MCF 10A (cell line): Measurements from ENCODE around the gene PHKG2. TPM values are rescaled to one million over a fixed set of nuclear protein-coding genes. Genes with fewer than 3 reads are reported as not detected.
A peak's percentile ranks its signal among the peaks of the same experiment; 100 is the strongest.

ENCODE experiments used
- BruUV-seq: library from RNA; stranded (reverse); fragments of 400-500 nt; replicated peaks from 2 replicates; lab custom pipeline; 2021; lab: Mats Ljungman, UMichigan
- CTCF ChIA-PET: fragments of 300-600 bp; sonication (Branson Sonifier 250); formaldehyde crosslinking; extraction: SDS; loops from one replicate; lab custom pipeline; 2021; ENCODE audit warnings: antibody characterized with exemption, inconsistent platforms; lab: Yijun Ruan, JAX
- POLR2A ChIA-PET: fragments of 300-600, 350-650 bp; sonication (Branson Sonifier 250); formaldehyde crosslinking; extraction: SDS; loops from one replicate; lab custom pipeline; 2020; ENCODE audit warnings: antibody characterized with exemption, inconsistent platforms; lab: Yijun Ruan, JAX
- DNase-seq: peaks from one replicate; pipeline ENCODE4 v3.0.0-alpha.2; 2018; ENCODE audit not compliant: unreplicated experiment
- H3K27ac Mint-ChIP-seq: one replicate; pipeline ENCODE4 v1.8.0; 2022; ENCODE audit warnings: mild to moderate bottlenecking, low read depth, mixed read lengths; ENCODE audit not compliant: unreplicated experiment
- H3K27me3 Mint-ChIP-seq: one replicate; pipeline ENCODE4 v1.8.0; 2022; ENCODE audit warnings: mixed read lengths; ENCODE audit not compliant: insufficient read depth, unreplicated experiment
- H3K36me3 Mint-ChIP-seq: one replicate; pipeline ENCODE4 v1.8.0; 2022; ENCODE audit warnings: mild to moderate bottlenecking, moderate library complexity, mixed read lengths; ENCODE audit not compliant: insufficient read depth, unreplicated experiment
- H3K4me1 Mint-ChIP-seq: one replicate; pipeline ENCODE4 v1.8.0; 2022; ENCODE audit warnings: mixed read lengths; ENCODE audit not compliant: insufficient read depth, unreplicated experiment
- H3K4me3 Mint-ChIP-seq: one replicate; pipeline ENCODE4 v1.8.0; 2022; ENCODE audit warnings: mild to moderate bottlenecking, moderate library complexity, mixed read lengths; ENCODE audit not compliant: unreplicated experiment
- H3K9me3 Mint-ChIP-seq: one replicate; pipeline ENCODE4 v1.8.0; 2022; ENCODE audit warnings: mixed read lengths; ENCODE audit not compliant: unreplicated experiment
- intact Hi-C: fragments of 100-400 bp; cut with micrococcal nuclease; formaldehyde crosslinking; loops from 2 replicates; pipeline ENCODE4 v1.14.1; 2022
- total RNA-seq: library from RNA; stranded (reverse); gene quantifications from 2 replicates; pipeline ENCODE4 v1.2.3, GENCODE V29; 2022
- TF ChIP-seq, protein P1 (sequence below): fragments of 200-600 bp; IDR thresholded peaks from one replicate; pipeline ENCODE4 v1.8.0; 2022; ENCODE audit warnings: antibody characterized with exemption, mild to moderate bottlenecking; ENCODE audit not compliant: unreplicated experiment

Gene PHKG2
- total RNA-seq, 1 experiment from 2014 or later, result 28.4 TPM

DNA sequence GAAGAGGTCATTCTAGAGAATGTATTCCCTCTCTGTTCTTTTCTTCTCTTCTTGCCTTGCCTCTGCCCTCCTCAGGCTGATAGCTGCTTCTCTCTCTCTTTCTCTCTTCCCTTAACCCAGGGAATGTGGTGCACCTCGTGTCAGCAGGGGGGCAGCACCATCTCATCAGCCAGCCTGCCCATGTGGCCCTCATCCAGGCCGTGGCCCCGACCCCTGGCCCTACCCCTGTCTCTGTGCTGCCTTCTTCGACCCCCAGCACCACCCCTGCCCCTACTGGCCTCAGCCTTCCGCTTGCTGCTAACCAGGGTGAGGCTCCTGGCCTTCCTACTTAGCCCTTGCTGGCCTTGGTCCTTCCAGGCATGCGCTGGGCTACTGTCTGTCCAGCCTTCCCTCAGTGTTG, 25.8 kb upstream of the PHKG2 start:
- intact Hi-C loops, result no loop called here
- H3K27me3 Mint-ChIP-seq, result no peaks in the 10 kb centered on the region
- TF ChIP-seq, protein P1, sequence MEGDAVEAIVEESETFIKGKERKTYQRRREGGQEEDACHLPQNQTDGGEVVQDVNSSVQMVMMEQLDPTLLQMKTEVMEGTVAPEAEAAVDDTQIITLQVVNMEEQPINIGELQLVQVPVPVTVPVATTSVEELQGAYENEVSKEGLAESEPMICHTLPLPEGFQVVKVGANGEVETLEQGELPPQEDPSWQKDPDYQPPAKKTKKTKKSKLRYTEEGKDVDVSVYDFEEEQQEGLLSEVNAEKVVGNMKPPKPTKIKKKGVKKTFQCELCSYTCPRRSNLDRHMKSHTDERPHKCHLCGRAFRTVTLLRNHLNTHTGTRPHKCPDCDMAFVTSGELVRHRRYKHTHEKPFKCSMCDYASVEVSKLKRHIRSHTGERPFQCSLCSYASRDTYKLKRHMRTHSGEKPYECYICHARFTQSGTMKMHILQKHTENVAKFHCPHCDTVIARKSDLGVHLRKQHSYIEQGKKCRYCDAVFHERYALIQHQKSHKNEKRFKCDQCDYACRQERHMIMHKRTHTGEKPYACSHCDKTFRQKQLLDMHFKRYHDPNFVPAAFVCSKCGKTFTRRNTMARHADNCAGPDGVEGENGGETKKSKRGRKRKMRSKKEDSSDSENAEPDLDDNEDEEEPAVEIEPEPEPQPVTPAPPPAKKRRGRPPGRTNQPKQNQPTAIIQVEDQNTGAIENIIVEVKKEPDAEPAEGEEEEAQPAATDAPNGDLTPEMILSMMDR, result no peak
- POLR2A ChIA-PET, result interaction anchor here (0.6 to 1.2 kb wide), 4 partner anchors 16 to 786 kb away, joined by 3 to 4 read pairs (median 4); a partner anchor contains a TSS
- H3K4me3 Mint-ChIP-seq, result no peak overlapping the region
- no peak overlapping the region for H3K27ac Mint-ChIP-seq
- BruUV-seq, result no TSS peak
- H3K9me3 Mint-ChIP-seq, result no peaks in the 10 kb centered on the region
- H3K36me3 Mint-ChIP-seq, result peaks cover 91% of the 10 kb centered on the region
- CTCF ChIA-PET, result interaction anchor here (0.9 to 1.6 kb wide), 4 partner anchors 9 to 122 kb away, joined by 3 to 10 read pairs (median 4); partner anchors contain the start of gene PHKG2
- peaks cover 5% of the 10 kb centered on the region for H3K4me1 Mint-ChIP-seq
- no peak for DNase-seq

- TF ChIP-seq, protein P1, result no peak
- no peak overlapping the region for H3K4me3 Mint-ChIP-seq
- BruUV-seq, result no TSS peak
Observed at GRCh38 chr16:30722916-30723315, 25.3 kb upstream of the PHKG2 start.

GRCh38 chr16:30723725-30724355, 24.4 kb upstream of the PHKG2 start:
- no peak overlapping the region for H3K27ac Mint-ChIP-seq
- ChIA-PET POLR2A (interaction anchor here (0.6 to 1.7 kb wide), 6 partner anchors 8 to 289 kb away, joined by 4 to 5 read pairs (median 4); partner anchors contain the start of gene PHKG2), CTCF (interaction anchor here (0.7 to 1.2 kb wide), 3 partner anchors 11 to 431 kb away, joined by 3 to 5 read pairs (median 3); no protein-coding TSS in a partner anchor)
- H3K36me3 Mint-ChIP-seq, result peaks cover 91% of the 10 kb centered on the region
- H3K4me1 Mint-ChIP-seq, result peaks cover 5% of the 10 kb centered on the region
- intact Hi-C loops, result no loop called here
- no peak for DNase-seq
- H3K9me3 Mint-ChIP-seq, result no peaks in the 10 kb centered on the region
- TF ChIP-seq, protein P1, result no peak
- H3K4me3 Mint-ChIP-seq, result no peak overlapping the region
- BruUV-seq, result TSS peak; percentile 18
- no peaks in the 10 kb centered on the region for H3K27me3 Mint-ChIP-seq

More at GRCh38 chr16:30722916-30723315, 25.3 kb upstream of the PHKG2 start:
- ChIA-PET CTCF (interaction anchor here (0.9 to 1.6 kb wide), 2 partner anchors 9 to 25 kb away, joined by 3 to 5 read pairs; partner anchors contain the start of gene PHKG2), POLR2A (interaction anchor here (1.2 kb wide), 1 partner anchor 17 kb away, joined by 4 read pairs; a partner anchor contains a TSS)
- no peak for DNase-seq
- H3K27me3 Mint-ChIP-seq, result no peaks in the 10 kb centered on the region
- peaks cover 5% of the 10 kb centered on the region for H3K4me1 Mint-ChIP-seq
- no peaks in the 10 kb centered on the region for H3K9me3 Mint-ChIP-seq
- peaks cover 91% of the 10 kb centered on the region for H3K36me3 Mint-ChIP-seq
- no peak overlapping the region for H3K27ac Mint-ChIP-seq
- intact Hi-C loops, result no loop called here
